C4-2B (cell line): ENCODE measurements around the gene NUDT12.

Source experiments
- H3K27ac ChIP-seq: fragments of 450-650 bp; 2 replicates; pipeline ENCODE4 v1.5.1; 2017
- CTCF ChIP-seq: fragments of 450-650 bp; conservative IDR thresholded peaks from 2 replicates; pipeline ENCODE4 v1.5.1; 2017; ENCODE audit warnings: mild to moderate bottlenecking
- ZFX ChIP-seq: fragments of 450-650 bp; IDR thresholded peaks from 2 replicates; pipeline ENCODE4 v1.6.1; 2017

Gene NUDT12

GRCh38 chr5:103571730-103572129, 9.1 kb upstream of the NUDT12 start:
- H3K27ac ChIP-seq: no peak overlapping the region
- TF ChIP-seq ZFX: no peak
- no peak for TF ChIP-seq CTCF

GRCh38 chr5:103569313-103570060, 6.9 kb upstream of the NUDT12 start:
- no peak overlapping the region for H3K27ac ChIP-seq
- TF ChIP-seq ZFX: no peak
- no peak for TF ChIP-seq CTCF

DNA sequence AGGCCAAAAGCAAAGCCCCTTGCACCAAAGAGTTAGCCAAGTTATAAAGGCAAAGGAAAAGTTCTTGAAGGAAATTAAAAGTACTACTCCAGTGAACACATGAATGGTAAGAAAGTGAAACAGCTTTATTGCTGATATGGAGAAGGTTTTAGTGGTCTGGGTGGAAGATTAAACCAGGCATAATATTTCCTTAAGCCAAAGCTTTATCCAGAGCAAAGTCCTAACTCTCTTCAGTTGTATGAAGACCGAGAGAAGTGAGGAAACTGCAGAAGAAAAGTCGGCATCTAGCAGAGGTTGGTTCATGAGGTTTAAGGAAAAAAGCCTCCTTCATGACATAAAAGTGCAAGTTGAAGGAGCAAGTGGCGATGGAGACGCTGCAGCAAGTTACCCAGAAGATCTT, 3.1 kb upstream of the NUDT12 start:
- TF ChIP-seq ZFX (no peak), CTCF (no peak)
- no peak overlapping the region for H3K27ac ChIP-seq

DNA sequence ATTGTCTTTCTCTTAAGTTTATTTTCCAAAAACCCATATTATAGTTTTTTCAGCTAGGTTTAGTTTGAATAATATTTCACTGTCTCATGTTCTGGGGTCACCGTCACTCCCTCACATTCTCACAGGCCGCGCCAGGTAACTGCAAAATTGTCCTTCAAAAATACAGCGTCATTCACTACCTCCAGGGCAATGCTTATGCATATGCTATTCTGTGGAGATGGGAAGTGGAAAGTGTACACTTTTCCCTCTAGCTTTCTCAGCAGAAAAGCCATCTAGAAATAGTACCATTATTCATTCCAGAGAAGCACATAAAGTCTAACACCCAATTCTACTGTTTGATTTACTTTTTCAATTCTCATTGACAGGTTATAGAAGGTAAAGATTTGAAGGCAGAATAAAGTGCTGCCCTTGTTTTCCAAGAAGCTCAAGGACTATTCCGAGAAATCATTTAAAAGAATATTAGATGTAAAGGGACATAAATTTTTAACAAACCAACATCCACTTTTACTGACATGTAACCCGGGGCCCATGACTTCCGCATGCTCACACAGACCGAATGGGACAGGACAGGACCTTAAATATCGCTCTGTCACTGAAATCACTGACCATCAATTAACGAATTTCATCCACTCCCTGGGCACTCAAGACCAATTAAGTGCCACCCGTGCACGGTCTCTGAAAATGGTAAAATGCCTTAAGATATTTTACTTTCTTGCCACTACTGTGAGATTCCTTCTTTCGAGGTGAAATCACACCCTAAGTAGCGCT, 720 bp downstream of the NUDT12 start:
- TF ChIP-seq ZFX (no peak), CTCF (no peak)

GRCh38 chr5:103560826-103561225, 1.8 kb downstream of the NUDT12 start:
- TF ChIP-seq CTCF (no peak), ZFX (no peak)
- H3K27ac ChIP-seq: no peak overlapping the region

More for the DNA sequence above, 720 bp downstream of the NUDT12 start:
- H3K27ac ChIP-seq: peak overlapping the region; percentile 93

DNA sequence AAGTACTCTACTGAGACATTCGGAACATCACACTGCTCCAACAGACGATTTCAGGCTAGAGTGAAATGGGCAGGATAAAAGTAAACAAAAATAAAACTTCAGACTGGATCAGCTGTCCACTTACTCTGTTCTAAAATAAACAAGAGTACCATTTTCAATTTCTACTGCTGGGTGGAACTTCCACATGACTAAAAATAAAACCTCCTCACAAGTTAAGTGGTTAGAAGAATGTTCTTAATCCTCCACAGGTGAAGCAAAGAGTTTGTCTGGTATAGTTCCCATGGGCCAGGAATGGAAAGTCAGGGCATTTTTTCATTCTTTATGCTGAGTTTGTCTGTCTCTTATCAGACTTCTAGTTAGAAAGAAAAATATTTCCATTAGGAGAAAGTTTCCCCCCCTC, 15.7 kb downstream of the NUDT12 start:
- TF ChIP-seq ZFX: no peak
- TF ChIP-seq CTCF: no peak
- no peak overlapping the region for H3K27ac ChIP-seq

DNA sequence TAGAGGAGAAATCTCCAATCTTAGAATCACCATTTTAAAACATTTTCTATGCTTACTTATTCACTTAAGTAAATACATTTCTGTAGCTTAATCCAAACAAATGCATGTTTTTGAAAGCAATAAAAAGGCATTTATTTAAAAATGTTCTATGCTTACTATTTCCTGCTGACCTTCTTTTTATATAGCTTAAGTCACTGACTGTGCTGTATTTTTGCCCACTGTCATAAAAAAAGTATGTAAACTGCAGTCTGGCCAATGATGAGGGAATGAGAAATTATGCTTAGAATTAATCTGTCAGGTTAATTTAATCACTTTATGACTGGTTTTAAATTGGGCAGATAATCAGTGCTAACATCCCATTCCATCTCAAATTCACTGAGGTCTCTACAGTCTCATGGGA, 20.1 kb downstream of the NUDT12 start:
- TF ChIP-seq ZFX (no peak), CTCF (no peak)
- no peak overlapping the region for H3K27ac ChIP-seq
